GM12878 (cell line): ENCODE data around the gene ABHD17A. TPM values are rescaled to one million over a fixed set of nuclear protein-coding genes. Genes with fewer than 3 reads are reported as not detected.

Experiments used
- ATAC-seq: fragments of 200-7000 bp; cut with Tn5 transposase; 3 replicates; pipeline ENCODE4 v1.9.1; 2020; ENCODE audit warnings: mild to moderate bottlenecking, moderate library complexity
- BruUV-seq: library from RNA; stranded (reverse); fragments of 400-500 nt; replicated peaks from 2 replicates; lab custom pipeline; 2021; lab: Mats Ljungman, UMichigan
- CTCF ChIA-PET: fragments of 300-600 bp; sonication (Branson Sonifier 250); formaldehyde crosslinking; extraction: SDS; loops from one replicate; lab custom pipeline; 2021; ENCODE audit warnings: inconsistent platforms; lab: Yijun Ruan, JAX
- POLR2A ChIA-PET: fragments of 350-600 bp; formaldehyde crosslinking; extraction: SDS; loops from one replicate; lab custom pipeline; 2021; ENCODE audit warnings: inconsistent platforms; lab: Charles Lee
- RAD21 ChIA-PET: fragments of 300-600 bp; sonication (Branson Sonifier 250); formaldehyde crosslinking; loops from one replicate; lab custom pipeline; 2023; ENCODE audit warnings: antibody characterized with exemption; ENCODE audit not compliant: unreplicated experiment; lab: Charles Lee
- SMC1A ChIA-PET: fragments of 300-600 bp; sonication (Branson Sonifier 250); formaldehyde crosslinking; loops from one replicate; lab custom pipeline; 2023; ENCODE audit not compliant: unreplicated experiment, uncharacterized antibody; lab: Charles Lee
- DNase-seq: peaks from one replicate; pipeline ENCODE4 v3.0.0-alpha.2; 2011; ENCODE audit warnings: low read depth, low spot score
- FAIRE-seq: peaks from 3 replicates; lab custom pipeline; 2011; peaks lifted over from hg19 to GRCh38; lab: Jason Lieb, UNC
- H2AFZ ChIP-seq: 2 replicates; pipeline ENCODE4 v1.6.0; 2011; ENCODE audit warnings: low read depth, low read length, control low read depth; ENCODE audit not compliant: control insufficient read depth
- H3K27ac ChIP-seq: 2 replicates; pipeline ENCODE4 v1.5.1; 2011; ENCODE audit warnings: control low read depth; ENCODE audit not compliant: control insufficient read depth, insufficient read depth
- H3K27me3 ChIP-seq, 2 experiments: replicated peaks in 1 of 2; 2 replicates each; pipeline versions ENCODE4 v1.6.0 to v1.6.1; 2011; ENCODE audit warnings: low read length in 1 of 2; ENCODE audit not compliant: control insufficient read depth in 2 of 2, insufficient read depth in 2 of 2
- H3K36me3 ChIP-seq, 2 experiments: 2 replicates each; pipeline ENCODE4 v1.5.1; 2011; ENCODE audit warnings: low read length in 1 of 2; ENCODE audit not compliant: control insufficient read depth in 2 of 2, insufficient read depth in 2 of 2
- H3K4me1 ChIP-seq: 2 replicates; pipeline ENCODE4 v1.6.1; 2011; ENCODE audit warnings: mild to moderate bottlenecking, low read length, moderate library complexity, mixed read lengths; ENCODE audit not compliant: control insufficient read depth, insufficient read depth
- H3K4me2 ChIP-seq: 2 replicates; pipeline ENCODE4 v1.6.0; 2011; ENCODE audit warnings: control low read depth; ENCODE audit not compliant: control insufficient read depth, insufficient read depth
- H3K4me3 ChIP-seq: fragments of 200-600 bp; sonication (generic); 2 replicates; pipeline ENCODE4 v1.5.1; 2016
- H3K79me2 ChIP-seq: 2 replicates; pipeline ENCODE4 v1.6.0; 2011; ENCODE audit warnings: low read length; ENCODE audit not compliant: control insufficient read depth, insufficient read depth
- H3K9ac ChIP-seq: 2 replicates; pipeline ENCODE4 v1.8.0; 2011; ENCODE audit warnings: low read length, control low read depth, mixed read lengths; ENCODE audit not compliant: control insufficient read depth, insufficient read depth
- H3K9me3 ChIP-seq: replicated peaks from 3 replicates; pipeline ENCODE4 v1.5.1; 2011; ENCODE audit warnings: mild to moderate bottlenecking, low read length; ENCODE audit not compliant: control insufficient read depth, insufficient read depth
- H4K20me1 ChIP-seq: 2 replicates; pipeline ENCODE4 v1.6.0; 2011; ENCODE audit not compliant: control insufficient read depth, insufficient read depth
- BACH1 ChIP-seq: fragments of 450-650 bp; IDR thresholded peaks from 2 replicates; pipeline ENCODE4 v1.6.1; 2017; ENCODE audit warnings: mild to moderate bottlenecking, borderline replicate concordance
- CTCF ChIP-seq, 3 experiments: IDR thresholded peaks in 2 of 3; conservative IDR thresholded peaks in 1 of 3; 2 replicates each; pipeline ENCODE4 v1.5.1; 2011; ENCODE audit warnings: low read depth in 3 of 3, low read length in 3 of 3, mild to moderate bottlenecking in 3 of 3, control low read depth in 2 of 3, moderate library complexity in 2 of 3, inconsistent platforms in 1 of 3, mixed read lengths in 1 of 3; ENCODE audit not compliant: control insufficient read depth in 2 of 3, insufficient read depth in 1 of 3; ENCODE audit errors: extremely low read depth in 1 of 3
- CUX1 ChIP-seq: IDR thresholded peaks from 2 replicates; pipeline ENCODE4 v1.6.1; 2012; ENCODE audit warnings: improper control_type of control experiment, low read depth, low read length; ENCODE audit not compliant: insufficient replicate concordance
- HDAC2 ChIP-seq: fragments of 200-600 bp; sonication (generic); IDR thresholded peaks from 2 replicates; pipeline ENCODE4 v1.6.1; 2017
- HDAC6 ChIP-seq: fragments of 200-600 bp; sonication (generic); IDR thresholded peaks from one replicate; pipeline ENCODE4 v1.8.0; 2017; ENCODE audit warnings: antibody characterized with exemption; ENCODE audit not compliant: unreplicated experiment
- MAX ChIP-seq: IDR thresholded peaks from 2 replicates; pipeline ENCODE4 v1.6.1; 2012; ENCODE audit warnings: low read depth, low read length, improper control_type of control experiment
- MYC ChIP-seq: IDR thresholded peaks from 2 replicates; pipeline ENCODE4 v1.6.1; 2011; ENCODE audit warnings: mild to moderate bottlenecking, low read length, moderate library complexity, inconsistent platforms; ENCODE audit not compliant: insufficient read depth, insufficient replicate concordance, insufficient read length, severe bottlenecking
- NBN ChIP-seq: fragments of 450-650 bp; IDR thresholded peaks from 2 replicates; pipeline ENCODE4 v1.6.1; 2016
- NR2C2 ChIP-seq: IDR thresholded peaks from 2 replicates; pipeline ENCODE4 v1.6.1; 2011; ENCODE audit warnings: borderline replicate concordance, low read depth; ENCODE audit not compliant: control insufficient read depth, insufficient read length
- SIN3A ChIP-seq: IDR thresholded peaks from 2 replicates; pipeline ENCODE4 v1.6.1; 2012; ENCODE audit warnings: low read depth, low read length, improper control_type of control experiment
- SMC3 ChIP-seq: IDR thresholded peaks from 2 replicates; pipeline ENCODE4 v1.6.1; 2011; ENCODE audit warnings: low read length, improper control_type of control experiment, borderline replicate concordance
- TCF7 ChIP-seq: IDR thresholded peaks from 2 replicates; pipeline ENCODE4 v1.6.1; 2014; ENCODE audit warnings: antibody characterized with exemption, borderline replicate concordance
- ZSCAN29 ChIP-seq: fragments of 450-650 bp; IDR thresholded peaks from 2 replicates; pipeline ENCODE4 v1.6.1; 2017; ENCODE audit warnings: mild to moderate bottlenecking, moderate library complexity
- WGBS: methylation state at CpG from one replicate; pipeline ENCODE4 v1.1.6; 2016; ENCODE audit warnings: low lambda C conversion rate; ENCODE audit not compliant: insufficient replicate concordance, insufficient coverage; ENCODE audit errors: missing lambda C conversion rate; 5-methylcytosine and 5-hydroxymethylcytosine counted together
- in situ Hi-C: fragments of 300-500 bp; cut with MboI; formaldehyde crosslinking; loops from 9 replicates; pipeline ENCODE4 v1.14.3; 2018; ENCODE audit warnings: mixed read lengths
- intact Hi-C: fragments of 100-400 bp; cut with micrococcal nuclease; formaldehyde crosslinking; loops from one replicate; pipeline ENCODE4 v1.14.2; 2022; ENCODE audit not compliant: unreplicated experiment
- polyA plus RNA-seq, 11 experiments: library from polyadenylated mRNA; depleted of rRNA in 4 of 11; unstranded in 6 of 11; stranded (reverse) in 5 of 11; fragments of >200 nt; fragmentation: Nextera tagmentation in 4 of 11; fragmentation: Illumina TruSeq in 1 of 11; extraction: Ambion mirVana in 4 of 11; extraction: Trizol in 1 of 11; gene quantifications; 1 replicate in 1 of 11; 2 replicates in 10 of 11; pipeline versions ENCODE4 v1.2.1 to v1.2.3, GENCODE V29; 2011 to 2016; ENCODE audit warnings: inconsistent platforms in 2 of 11, missing spikeins in 2 of 11, low read depth in 1 of 11
- total RNA-seq, 4 experiments: library from RNA; depleted of rRNA in 3 of 4; stranded (reverse); fragments of >200 nt in 3 of 4; fragmentation: Illumina TruSeq in 1 of 4; extraction: Trizol in 1 of 4; gene quantifications; 2 replicates each; pipeline versions ENCODE4 v1.2.1 to v1.2.3, GENCODE V29; 2013 to 2021

Gene ABHD17A
- total and polyA plus RNA-seq, 10 of the 15 experiments (the other 5 are each of a cell fraction or from before 2014, with no cell fraction given) = 0.13 to 126 (median 28.8) TPM; not detected in 1

- ChIA-PET RAD21 (no interaction called here), CTCF (no interaction called here), SMC1A (no interaction called here), POLR2A (interaction anchor here (0.6 kb wide), 1 partner anchor 230 kb away, joined by 4 read pairs; no protein-coding TSS in a partner anchor)
- TF ChIP-seq HDAC2 (no peak), MAX (no peak), SIN3A (no peak), CUX1 (no peak), HDAC6 (no peak), NBN (no peak), NR2C2 (no peak), SMC3 (no peak), MYC (no peak), ZSCAN29 (no peak), TCF7 (no peak), CTCF (IDR thresholded peaks at IDR 0.05 in 2 of 3, conservative IDR thresholded peaks at IDR 0.05 in 1 of 3; ENCODE audit: control insufficient read depth in 2 of 3, extremely low read depth in 1 of 3, insufficient read depth in 1 of 3, low read depth in 3 of 3, low read length in 3 of 3) (no peak), BACH1 (no peak)
- Histone ChIP-seq H3K4me3 (no peak overlapping the region), H3K9ac (no peak overlapping the region), H3K9me3 (no peaks in the 10 kb centered on the region), H2AFZ (no peak overlapping the region), H3K4me1 (no peaks in the 10 kb centered on the region), H3K27me3 (no peaks in the 10 kb centered on the region), H3K79me2 (peaks cover 3% of the 10 kb centered on the region), H3K4me2 (no peak overlapping the region), H3K27ac (no peak overlapping the region), H3K36me3 (peaks cover 2 to 4% of the 10 kb centered on the region in 2 experiments; a peak in 3 of 4 replicates), H4K20me1 (no peaks in the 10 kb centered on the region)
- no peak for ATAC-seq
- BruUV-seq = no TSS peak
- FAIRE-seq = no peak
- no peak for DNase-seq
- 86% methylated on average over 11 of the region's 11 CpGs for WGBS
- intact Hi-C loops (no loop called here), in situ Hi-C loops (no loop called here)
These were observed 54.3 kb downstream of the ABHD17A start for GRCh38 chr19:1830978-1831377.
